DND-41 (cell line): ENCODE data around the gene KRT6B.
"Not testable (repeated sequence)": the region's sequence is repeated elsewhere in the genome, so short reads cannot be mapped to it uniquely, and the experiment has no call there.

Experiments used
- CTCF ChIP-seq: IDR thresholded peaks from 2 replicates; pipeline ENCODE4 v1.5.1; 2012; ENCODE audit warnings: borderline replicate concordance, low read length, moderate library complexity, mild to moderate bottlenecking; ENCODE audit not compliant: poor library complexity, severe bottlenecking; ENCODE audit errors: extremely low read depth
- EZH2 ChIP-seq: IDR thresholded peaks from 3 replicates; pipeline ENCODE4 v1.6.1; 2012; ENCODE audit warnings: borderline replicate concordance, low read depth, mild to moderate bottlenecking, moderate library complexity, low read length, inconsistent platforms; ENCODE audit not compliant: severe bottlenecking

- TF ChIP-seq EZH2, CTCF: not testable (repeated sequence)
Observed at GRCh38 chr12:52491495-52491894, 39.5 kb upstream of the KRT6B start.
